Activated CD8-positive, alpha-beta memory T cell treated with anti-CD3 and anti-CD28 coated beads for 48 hours (primary cell): ENCODE results near the gene ACTL8.

Experiments
- DNase-seq, 3 experiments: peaks; one replicate each; pipeline ENCODE4 v3.0.0-alpha.2; 2020; ENCODE audit warnings: low read depth in 2 of 3, low spot score in 2 of 3

ACTL8 gene, protein sequence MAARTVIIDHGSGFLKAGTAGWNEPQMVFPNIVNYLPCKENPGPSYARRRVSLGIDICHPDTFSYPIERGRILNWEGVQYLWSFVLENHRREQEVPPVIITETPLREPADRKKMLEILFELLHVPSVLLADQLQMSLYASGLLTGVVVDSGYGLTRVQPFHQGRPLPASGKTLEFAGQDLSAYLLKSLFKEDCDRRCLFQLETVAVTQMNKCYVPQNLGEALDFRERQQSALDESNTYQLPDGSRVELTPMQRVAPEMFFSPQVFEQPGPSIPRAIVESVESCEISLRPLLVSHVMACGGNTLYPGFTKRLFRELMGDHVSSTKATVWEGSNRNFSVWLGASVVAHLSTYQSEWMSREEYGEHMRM

GRCh38 chr1:17755120-17755519 lies at the start of gene ACTL8:
Gene ACTL8, plus strand, starts transcription at chr1:17755333. Its CDS starts 67,676 bp downstream, at chr1:17823009.
- DNase-seq = no peak

DNA sequence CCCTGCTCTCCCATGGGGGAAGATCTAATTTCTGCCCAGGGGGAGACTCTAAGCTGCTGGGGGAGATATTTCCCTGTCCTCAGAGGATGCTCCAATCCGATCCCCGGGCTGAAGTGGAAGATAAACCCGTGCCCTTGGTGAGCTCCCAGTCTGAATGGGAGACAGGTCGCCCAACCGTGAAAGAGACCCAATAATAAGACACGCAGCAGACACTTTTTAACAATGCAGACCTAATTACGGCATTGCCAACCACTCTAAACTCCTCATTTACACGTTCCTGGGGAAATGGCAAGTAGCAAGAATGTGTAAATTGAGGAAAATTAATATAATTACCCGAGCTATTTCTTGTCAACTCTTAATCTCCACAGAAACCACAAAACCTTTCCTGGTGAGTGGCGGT lies 48.7 kb upstream of the ACTL8 start:
- no peak for DNase-seq

GRCh38 chr1:17709981-17710380 lies 45.2 kb upstream of the ACTL8 start:
- DNase-seq = no peak

GRCh38 chr1:17710889-17711576 lies 44.1 kb upstream of the ACTL8 start:
- no peak for DNase-seq

- no peak for DNase-seq
Observed at GRCh38 chr1:17711577-17711910, 43.6 kb upstream of the ACTL8 start.

DNA sequence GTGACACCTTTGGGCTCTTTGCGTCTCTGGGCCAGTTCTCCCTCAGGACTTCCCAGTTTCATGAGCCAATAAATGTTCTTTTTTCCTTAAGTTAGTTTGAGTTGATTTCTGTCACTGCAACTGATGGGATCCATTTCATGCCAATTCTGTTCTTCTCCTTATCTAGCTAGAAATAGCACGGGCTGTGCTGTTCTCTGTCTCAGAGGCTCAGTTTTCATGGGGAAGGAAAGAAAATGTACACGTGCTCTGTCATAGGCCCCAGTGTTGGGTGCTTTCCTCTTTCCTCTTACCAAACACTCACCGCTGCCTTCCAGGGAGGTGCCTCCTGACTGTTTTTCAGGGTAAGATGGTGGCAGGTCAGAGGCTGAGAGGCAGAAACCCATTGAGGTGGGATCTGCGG lies 43.2 kb upstream of the ACTL8 start:
- no peak for DNase-seq

- DNase-seq = no peak
Observed at GRCh38 chr1:17713993-17714392, 41.1 kb upstream of the ACTL8 start.

DNA sequence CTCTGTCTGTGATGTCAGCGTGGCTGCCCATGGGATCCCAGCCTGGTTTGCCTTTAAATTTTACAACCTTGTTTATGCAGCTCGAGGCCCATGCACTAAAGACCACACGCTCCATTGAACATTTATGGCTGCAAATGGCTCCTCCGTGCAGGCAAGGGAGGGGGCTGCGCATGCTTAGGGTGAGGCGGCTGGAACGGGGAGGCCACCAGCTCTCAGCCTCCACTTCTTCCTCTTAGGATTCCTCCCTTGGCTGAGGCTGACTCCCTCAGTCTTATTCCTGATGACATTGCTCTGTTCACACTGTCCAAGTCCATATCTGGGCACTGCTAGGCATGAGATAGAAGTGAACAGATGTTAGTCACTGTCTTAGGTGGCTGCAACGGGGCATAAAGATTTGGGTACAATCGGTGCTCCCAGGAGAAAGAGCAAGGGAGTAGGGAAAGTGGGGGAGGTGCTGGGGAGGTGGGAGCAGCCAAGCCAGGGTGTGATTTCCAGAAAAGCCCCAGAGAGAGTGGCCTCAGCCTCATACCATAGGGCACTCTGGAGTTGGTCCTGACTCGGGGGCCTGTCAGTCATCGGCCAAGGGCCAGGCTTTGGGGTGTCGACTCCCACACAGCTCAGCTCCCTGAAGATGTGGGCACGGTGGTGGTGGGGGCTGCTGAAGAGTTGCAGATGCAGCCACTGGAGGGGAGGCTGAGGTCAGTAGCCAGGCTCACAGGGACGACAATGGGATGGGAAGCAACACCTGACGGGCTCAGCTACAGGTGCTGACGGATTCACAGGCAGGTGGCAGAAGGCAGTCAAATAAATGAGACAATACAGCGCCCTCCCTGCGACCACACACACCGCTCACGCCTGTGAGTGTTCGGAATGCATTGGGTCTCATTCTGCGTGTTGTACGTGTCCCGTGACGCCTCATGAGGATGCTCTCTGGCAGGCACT lies 37.3 kb upstream of the ACTL8 start:
- DNase-seq = no peak

DNA sequence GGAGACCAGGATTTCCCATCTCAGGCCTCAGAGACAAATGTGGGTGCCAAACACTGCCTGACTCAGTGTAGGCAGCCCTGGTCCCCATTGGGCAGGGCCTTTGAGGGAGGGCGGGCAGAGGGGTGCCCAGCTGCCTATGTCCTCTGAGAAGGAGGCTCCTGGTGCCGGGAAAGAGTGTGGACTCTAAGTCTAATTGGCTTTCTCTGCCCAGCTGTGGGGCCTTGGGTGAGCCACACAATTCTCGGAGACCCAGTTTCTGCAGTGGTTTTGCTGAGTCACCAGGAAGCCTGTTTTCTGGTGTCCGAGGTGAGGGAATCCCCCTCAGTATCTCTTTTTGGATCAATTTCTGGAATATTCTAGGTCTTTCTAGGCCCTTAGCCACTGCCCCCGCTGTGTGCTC lies 35.3 kb upstream of the ACTL8 start:
- no peak for DNase-seq

GRCh38 chr1:17721444-17721843 lies 33.7 kb upstream of the ACTL8 start:
- DNase-seq = no peak

GRCh38 chr1:17723684-17724083 lies 31.4 kb upstream of the ACTL8 start:
- DNase-seq = no peak

GRCh38 chr1:17724150-17724549 lies 31.0 kb upstream of the ACTL8 start:
- DNase-seq = no peak

- no peak for DNase-seq
Observed at GRCh38 chr1:17725084-17725719, 29.9 kb upstream of the ACTL8 start.

DNA sequence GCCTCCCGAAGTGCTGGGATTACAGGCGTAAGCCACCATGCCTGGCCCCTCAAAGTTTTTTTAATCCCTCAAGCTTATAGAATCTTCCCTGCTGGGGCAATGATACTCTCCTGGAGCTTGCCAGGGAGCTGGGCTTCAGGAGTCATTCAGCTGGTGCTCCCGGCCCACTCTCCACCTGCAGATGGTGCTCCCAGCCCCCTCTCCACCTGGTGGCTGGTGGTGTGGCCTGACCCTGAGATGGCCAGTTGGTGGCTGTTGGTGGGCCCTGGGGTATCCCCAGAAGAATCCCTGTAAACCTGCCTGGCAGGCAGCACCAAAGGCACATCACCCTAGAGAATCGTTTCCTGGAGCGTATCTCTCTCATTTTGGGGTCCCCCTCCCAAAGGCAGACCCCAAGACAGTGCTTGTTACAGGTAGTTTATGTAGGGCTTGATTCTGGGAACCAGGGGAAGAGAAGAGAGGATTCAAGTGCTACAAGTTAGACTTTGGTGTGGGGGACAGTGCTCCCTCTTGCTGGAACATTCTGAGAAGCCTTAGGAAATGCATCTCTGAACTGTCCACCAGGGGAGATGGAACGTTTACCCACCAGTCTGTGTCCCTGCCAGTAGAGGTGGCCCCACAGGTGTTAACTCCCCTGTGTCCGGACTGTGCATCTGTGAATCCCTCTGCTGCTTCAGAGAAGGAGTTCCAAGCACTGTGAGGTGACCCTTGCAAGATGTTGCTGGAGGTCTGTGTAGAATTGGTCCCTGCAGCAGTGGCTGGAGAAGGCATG lies 29.1 kb upstream of the ACTL8 start:
- DNase-seq = no peak

GRCh38 chr1:17728123-17728712 lies 26.9 kb upstream of the ACTL8 start:
- no peak for DNase-seq

DNA sequence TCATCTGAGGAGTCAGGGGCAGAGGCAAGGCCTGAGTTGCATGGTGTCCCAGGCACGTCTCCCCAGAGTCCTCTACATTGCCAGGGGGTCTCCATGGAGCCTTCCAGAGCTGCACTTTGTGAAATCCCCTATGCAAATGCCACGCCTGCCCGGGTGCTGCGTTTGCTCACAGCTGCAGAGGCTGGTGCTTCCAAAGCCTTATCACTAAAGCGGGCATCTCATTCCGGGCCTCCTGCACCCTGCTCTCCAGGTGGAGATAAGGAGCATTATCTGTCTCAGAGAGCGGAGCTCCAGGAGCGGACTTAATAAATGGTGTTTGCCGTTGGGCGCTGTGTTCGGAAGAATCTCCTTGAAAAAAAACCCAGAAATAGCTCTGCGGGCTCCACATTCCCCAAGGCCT lies 25.9 kb upstream of the ACTL8 start:
- no peak for DNase-seq

DNA sequence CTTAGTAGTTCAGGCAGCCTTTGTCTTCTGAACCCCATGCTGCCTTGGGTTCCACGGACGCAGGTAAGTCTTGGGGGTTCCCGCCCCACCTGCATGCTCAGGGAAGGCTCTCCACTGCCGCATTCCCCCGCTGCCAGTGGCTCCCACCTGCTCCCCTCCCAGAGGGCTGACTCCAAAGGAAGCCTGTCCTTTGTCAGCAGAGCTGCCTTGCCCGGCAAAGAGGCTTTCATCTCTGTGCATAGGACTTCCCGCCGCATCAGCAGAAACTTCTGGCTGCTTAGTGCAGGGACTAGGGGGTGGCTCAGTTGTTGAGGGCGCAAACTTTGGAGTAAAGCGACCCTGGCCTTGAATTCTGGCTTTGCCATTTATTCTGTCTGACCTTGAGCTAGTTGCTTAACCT lies 25.2 kb upstream of the ACTL8 start:
- no peak for DNase-seq

DNA sequence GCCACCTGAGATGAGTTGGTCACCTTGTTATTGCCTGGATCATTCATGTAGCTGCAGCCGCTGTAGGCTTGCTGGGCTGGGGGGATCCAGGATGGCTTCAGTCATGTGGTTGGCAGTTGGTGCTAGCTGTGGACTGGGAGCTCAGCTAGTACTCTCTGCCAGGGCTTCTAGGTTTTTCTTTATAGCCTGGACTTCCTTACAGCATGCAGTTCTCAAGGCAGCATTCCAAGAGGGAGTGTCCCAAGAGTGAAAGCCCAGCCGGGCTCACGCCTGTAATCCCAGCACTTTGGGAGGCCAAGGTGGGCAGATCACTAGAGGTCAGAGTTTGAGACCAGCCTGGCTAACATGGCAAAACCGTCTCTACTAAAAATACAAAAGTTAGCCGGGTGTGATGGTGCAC lies 23.7 kb upstream of the ACTL8 start:
- DNase-seq = no peak

DNA sequence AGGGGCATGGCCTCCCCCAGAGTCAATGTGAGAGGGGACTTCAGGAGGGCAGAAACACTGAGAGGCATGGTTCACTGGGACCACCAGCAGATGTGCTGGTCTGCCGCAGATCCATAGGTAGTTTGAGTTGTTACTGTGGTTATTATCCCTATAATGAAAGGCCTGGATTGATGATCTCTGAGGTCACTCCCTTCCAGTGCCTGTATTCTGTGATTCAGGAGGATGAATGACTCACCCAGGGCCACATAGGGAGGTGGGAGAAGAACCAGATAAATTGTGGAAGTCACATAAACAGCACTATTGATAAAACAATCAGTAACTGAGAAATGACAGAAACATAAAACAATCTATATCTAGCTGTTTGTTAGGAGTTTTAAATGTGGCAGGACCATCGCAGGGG lies 22.7 kb upstream of the ACTL8 start:
- no peak for DNase-seq

GRCh38 chr1:17733661-17734060 lies 21.5 kb upstream of the ACTL8 start:
- no peak for DNase-seq
